ENCODE measurements around the gene METTL5.
"Not testable (repeated sequence)": the region's sequence is repeated elsewhere in the genome, so short reads cannot be mapped to it uniquely, and the experiment has no call there.

METTL5 gene

DNA sequence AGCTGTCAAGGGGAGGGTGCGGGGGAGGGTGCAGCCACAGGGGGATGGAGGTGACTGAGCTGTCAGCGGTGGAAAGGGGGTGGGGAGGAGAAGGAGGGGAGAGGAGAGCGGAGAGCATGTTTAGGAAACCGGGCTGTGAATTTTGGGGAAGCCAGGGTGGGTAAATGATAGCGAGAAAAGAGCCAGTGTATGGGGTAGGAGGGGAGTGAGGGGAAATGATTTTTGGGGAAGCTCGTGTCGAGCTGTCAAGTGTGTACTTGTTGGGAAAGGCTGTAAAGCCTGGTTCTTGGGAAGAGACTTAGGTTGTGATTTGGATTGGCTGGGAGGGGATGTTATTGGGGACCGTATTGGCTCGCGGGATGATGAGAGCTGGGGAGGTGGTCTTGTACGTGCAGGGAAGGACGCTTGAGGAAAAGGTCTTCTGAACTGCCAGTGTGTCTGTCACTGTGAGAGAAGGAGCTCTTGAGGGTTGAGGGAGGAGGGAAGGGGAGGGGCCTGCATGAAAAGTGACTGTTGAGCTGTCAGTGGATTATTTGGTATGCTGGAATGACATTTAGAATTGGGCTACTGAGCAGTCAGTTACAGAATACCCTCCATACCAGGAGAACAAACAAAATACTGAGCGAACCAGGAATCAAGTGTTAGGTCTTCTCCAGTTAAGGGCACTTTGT, 3.6 kb upstream of the METTL5 start:
- DNase-seq: no peak

DNA sequence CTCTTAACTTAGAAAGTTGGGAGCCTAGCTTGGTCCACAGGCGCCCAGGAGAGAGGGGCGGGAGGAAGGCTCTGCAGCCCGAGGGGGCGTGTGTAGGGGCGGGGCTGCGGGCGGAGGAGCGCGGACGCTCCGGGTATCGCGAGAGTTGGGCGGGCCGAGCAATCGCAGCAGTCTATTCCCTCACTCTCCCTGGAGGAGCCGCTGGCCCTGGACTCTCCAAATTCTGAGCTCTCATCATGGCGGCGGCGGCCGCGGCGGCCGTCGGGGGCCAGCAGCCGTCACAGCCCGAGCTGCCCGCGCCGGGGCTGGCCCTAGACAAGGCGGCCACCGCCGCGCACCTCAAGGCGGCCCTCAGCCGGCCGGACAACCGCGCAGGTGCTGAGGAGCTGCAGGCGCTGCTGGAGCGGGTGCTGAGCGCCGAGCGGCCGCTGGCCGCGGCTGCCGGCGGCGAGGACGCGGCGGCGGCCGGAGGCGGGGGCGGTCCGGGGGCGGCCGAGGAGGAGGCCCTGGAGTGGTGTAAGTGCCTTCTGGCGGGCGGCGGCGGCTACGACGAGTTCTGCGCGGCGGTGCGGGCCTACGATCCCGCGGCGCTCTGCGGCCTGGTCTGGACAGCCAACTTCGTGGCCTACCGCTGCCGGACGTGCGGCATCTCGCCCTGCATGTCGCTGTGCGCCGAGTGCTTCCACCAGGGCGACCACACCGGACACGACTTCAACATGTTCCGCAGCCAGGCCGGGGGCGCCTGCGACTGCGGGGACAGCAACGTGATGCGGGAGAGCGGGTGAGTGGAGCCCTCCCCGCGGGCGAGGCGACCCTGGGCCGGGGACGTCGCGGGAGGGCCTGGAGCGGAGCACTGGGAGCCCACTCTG, 2.8 kb upstream of the METTL5 start, which contains the start of gene UBR3:
Gene UBR3 (plus strand): TSS at position 183 of the 869 bp plus-strand sequence. CDS start 54 bp downstream, at position 237.
- DNase-seq: peak; percentile 81

DNA sequence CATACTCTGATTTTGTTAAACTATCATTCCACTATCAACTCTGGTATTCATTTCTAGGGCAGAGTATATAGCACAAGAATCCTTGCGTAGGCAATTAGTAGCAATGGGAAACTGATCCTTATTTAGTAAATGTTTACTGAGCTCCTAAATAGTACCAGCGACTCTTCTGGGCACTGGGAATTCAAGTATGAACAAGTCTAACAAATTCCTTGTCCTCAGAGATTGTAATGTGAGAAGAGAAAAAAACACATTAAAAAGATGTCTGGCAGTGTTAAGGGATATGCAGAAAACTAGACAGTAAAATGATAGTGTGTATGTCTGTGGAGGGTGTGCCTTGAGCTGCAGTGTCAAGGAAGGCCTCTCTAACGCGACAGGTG, 721 bp downstream of the METTL5 start:
- DNase-seq: no peak

DNA sequence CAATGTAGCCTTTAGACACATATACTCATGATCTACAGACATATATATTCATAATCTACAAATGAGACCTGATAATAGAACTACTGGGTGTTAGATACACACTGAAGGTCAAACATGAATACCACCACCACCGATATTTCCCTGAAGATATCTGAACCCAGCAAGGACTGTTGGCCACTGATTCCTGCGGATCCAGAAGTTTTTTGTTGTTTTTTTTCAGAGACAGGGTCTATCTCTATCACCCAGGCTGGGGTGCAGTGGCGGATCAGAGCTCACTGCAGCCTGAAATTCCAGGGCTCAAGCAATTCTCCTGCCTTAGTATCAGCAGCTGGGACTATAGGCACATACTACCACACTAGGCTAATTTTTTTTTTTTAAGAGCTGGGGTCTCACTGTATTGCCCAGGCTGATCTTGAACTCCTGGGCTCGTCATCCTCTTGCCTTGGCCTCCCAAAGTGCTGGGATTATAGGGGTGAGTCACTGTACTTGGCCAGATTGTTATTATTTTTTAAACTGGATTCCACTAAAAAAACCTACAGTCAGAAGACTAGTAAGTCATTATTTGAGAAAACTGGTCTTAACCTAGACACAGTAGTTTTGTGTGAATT, 1.8 kb downstream of the METTL5 start:
- DNase-seq: no peak

DNA sequence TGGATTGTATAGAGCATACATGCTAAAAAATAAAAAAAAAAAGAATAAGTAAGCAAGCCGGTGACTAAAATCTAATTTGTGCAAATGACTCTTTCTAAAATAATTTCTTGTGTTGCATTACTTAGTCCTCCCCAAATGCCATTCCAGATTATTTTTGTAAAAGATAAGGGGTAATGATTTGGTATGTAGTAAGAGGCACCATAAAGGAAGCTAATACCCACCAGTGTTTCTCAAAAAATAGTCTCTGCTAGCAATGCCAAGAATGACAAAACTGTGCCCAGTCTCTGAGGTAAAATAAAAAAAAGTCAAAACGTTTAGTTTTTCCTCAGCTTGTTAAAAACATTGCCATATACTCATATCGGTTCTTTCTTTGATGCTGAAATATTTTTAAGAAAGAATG, 2.7 kb downstream of the METTL5 start:
- DNase-seq: no peak

DNA sequence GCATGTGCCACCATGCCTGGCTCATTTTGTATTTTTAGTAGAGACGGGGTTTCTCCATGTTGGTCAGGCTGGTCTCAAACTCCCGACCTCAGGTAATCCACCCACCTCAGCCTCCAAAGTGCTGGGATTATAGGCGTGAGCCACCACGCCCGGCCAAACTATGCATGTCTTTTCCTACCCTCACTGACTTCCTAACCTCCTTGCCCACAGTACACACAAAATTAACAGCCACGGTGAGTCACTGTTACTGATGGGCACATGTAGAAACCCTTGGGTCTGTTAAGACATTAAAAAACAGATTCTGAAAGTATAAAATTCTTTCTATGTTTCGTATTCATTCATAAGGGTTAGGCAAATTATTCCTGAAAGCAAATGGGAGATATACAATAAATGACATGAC, 4.6 kb downstream of the METTL5 start:
- DNase-seq: peak; percentile 12

DNA sequence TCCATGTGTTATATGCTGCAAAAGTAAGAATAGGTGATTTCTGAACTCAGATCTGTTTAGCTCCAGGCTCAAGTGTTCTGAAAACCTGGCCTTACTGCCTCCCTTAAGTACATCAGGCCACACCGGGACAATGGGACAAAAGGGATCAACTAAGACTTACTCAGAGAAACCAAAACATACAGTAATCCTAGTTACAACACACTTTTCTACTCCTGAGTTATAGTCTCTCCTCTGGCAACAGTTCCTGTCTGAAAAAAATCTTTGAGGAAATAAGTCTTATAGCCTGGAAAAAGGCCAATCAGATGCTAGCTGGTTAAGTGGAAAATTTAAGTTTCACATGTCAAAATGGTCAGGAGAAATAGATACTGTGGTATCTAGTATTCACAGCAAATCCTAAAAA, 5.6 kb downstream of the METTL5 start:
- no peak for DNase-seq

DNA sequence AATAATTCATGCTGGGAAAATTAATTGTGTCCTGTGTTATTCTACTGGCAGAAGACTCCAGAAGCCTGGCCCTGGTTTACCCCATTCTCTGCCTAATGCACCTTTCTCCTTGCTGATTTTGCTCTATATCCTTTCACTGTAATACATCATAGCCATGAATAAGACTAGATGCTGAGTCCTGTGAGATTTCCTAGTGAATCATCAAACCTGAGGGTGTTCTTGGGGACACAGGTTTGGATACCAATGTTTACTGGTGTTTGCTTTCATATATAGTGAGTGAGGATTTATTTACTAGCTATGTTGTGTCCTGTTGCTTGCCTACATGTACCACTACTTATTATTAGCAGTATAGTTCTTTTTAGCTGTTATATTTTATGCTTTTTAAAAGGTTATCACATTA, 6.5 kb downstream of the METTL5 start:
- DNase-seq: no peak

DNA sequence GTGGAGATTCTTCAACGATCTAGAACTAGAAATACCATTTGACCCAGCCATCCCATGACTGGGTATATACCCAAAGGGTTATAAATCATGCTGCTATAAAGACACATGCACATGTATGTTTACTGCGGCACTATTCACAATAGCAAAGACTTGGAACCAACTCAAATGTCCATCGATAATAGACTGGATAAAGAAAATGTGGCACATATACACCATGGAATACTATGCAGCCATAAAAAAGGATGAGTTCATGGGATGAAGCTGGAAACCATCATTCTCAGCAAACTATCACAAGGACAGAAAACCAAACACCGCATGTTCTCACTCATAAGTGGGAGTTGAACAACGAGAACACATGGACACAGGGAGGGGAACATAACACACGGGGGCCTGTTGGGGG, 7.3 kb downstream of the METTL5 start:
- DNase-seq: not testable (repeated sequence)

DNA sequence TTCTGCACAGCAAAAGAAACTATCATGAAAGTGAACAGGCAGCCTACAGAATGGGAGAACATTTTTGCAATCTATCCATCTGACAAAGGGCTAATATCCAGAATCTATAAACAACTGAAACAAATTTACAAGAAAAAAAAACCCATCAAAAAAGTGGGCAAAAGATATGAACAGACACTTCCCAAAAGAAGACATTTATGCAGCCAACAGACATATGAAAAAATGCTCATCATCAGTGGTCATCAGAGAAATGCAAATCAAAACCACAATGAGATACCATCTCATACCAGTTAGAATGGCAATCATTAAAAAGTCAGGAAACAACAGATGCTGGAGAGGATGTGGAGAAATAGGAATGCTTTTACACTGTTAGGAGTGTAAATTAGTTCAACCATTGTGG, 7.7 kb downstream of the METTL5 start:
- DNase-seq: not testable (repeated sequence)

DNA sequence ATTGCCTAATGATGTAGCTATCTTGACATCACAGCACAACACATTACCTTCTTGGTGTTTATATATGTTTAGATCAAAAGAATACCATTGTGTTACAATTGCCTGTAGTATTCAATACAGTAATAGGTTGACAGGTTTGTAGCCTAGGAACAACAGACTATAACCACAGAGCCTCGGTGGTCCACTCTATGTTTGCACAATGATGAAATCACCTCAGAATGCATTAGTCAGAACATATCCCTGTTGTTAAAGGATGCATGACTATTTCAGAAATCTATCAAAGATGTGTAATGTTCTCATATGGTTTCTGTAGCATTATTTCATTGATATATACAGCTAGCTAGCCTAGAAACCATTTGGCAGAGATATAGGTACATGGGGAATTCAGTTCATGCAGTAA, 8.9 kb downstream of the METTL5 start:
- no peak for DNase-seq

DNA sequence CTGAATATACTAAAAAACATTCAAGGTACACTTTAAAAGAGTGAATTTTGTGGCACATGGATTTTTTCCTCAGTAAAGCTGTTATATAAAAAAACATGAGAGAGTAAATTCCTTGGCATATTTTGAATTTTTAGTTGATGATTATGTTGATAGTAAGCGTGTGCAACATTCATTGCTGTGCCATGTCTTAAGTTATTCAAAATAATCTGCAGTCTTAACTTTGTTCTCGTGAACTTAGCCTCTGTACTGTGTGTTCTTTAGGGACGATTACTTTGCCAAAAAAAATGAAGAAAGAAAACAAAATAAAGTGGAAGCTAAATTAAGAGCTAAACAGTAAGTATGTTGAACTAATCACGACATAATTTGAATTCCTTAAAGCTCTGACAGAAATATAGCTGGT, 16.5 kb downstream of the METTL5 start:
- no peak for DNase-seq

DNA sequence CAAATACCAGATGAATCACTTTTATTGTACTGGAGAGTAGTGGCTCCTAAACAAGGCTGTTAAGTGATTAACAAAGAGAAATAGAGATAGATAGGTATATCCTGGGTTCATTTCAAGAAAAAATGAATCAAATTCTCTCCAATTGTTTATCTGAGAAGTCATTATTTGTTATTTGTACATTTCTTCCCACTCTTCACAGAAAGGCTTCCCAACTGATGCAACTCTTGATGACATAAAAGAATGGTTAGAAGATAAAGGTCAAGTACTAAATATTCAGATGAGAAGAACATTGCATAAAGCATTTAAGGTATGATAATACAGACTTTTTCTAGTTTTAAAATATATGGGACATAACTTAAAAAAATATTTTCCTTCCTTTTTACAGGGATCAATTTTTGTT, 18.1 kb downstream of the METTL5 start:
- no peak for DNase-seq

DNA sequence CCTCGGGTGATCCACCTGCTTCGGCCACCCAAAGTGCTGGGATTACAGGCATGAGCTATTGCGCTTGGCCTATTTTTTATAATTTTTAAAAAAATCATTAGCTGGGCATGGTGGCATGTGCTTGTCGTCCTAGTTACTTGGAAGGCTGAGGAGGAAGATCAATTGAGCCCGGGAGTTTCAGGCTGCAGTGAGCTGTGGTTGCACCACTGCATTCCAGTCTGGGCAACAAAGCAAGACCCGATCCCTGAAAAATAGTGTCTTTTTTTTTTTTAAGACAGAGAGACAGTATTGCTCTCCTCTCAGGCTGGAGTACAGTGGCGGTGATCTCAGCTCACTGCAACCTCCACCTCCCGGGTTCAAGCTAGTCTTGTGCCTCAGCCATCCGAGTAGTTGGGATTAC, 21.2 kb downstream of the METTL5 start:
- DNase-seq: no peak

DNA sequence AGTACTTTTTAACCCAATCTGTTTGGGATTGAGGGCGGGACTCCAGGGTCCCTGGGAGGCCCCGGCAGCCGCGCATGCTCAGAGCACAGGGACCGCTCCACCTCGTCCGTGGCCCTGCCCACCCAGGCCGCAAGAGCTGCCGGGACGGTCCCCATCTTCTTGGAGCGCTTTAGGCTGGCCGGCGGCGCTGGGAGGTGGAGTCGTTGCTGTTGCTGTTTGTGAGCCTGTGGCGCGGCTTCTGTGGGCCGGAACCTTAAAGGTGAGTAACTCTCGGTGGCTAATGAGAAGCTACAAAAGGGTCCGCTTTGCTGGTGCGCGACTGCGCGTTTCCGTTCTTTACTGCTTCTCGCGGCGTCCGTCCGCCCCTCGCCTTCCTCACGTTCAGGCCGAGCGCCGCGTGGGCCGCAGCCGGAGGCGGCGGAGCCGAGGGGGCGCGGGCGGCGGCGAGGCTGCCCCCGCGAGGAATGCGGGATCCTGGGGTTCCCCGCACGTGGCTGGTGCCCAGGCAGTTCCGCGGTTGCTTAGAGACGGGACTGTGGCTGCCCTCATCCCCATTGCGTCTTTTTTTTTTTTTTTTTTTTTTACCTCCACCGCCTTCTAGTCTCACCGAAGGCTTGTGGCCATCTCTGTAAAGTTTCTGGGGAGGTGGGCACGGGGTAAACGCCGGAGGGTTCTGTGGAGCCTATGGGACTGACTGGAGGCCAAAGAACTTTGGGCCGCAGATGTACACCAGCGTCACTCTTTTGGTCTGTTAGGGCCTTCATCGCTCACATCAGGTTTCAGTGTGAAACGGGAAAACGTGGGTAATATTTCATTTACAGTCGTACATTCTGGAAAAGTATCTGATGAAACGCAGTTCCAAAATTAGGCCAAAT, 25.8 kb downstream of the METTL5 start, which contains the start of gene SSB:
Gene SSB (plus strand): TSS at position 154 of the 875 bp plus-strand sequence. CDS start 2,090 bp downstream, outside the sequence.
- peak; percentile 98 for DNase-seq

DNA sequence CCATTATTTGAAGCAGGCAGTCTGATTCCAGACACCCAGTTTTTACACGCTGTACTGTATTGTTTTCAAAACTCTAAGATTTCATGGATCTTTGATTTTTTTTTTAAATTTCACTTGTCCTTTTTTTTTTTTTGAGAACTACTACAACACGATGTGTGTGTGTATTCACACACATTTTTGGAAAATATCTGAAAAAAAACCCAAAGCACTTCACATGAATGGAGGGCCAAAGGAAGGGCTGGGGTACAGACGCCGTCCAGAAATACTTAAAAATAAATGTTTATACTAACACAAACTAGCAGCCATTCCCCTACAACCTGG, 26.3 kb downstream of the METTL5 start:
- DNase-seq: no peak

DNA sequence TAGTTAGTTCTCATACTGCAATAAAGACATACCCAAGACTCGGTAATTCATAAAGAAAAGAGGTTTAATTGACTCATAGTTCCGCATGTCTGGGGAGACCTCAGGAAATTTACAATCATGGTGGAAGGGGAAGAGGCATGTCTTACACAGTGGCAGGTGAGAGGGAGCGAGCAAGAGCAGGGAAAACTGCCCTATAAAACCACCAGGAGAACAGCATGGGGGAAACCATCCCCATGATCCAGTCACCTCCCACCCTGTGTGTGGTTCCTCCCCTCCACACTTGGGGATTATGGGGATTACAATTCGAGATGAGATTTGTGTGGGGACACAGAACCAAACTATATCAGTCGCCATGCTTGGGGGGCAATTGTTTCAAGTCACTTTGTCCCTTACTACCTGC, 27.1 kb downstream of the METTL5 start:
- DNase-seq: no peak

DNA sequence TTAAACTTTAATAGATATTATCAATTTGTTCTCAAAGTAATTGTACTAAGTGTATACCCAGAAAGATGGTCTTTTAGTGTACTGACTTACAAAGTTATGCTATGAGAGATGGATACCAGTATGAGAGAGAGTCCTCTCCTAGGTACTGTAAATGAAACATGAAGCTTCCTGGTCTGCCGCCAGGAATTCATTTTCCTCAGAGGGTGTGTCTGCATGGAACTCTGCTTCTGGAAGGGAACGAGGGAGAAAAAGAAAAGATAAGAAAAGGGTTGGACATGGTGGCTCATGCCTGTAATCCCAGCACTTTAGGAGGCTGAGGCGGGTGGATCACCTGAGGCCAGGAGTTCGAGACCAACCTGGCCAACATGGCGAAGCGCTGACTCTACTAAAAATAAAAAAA, 28.3 kb downstream of the METTL5 start:
- DNase-seq: no peak

DNA sequence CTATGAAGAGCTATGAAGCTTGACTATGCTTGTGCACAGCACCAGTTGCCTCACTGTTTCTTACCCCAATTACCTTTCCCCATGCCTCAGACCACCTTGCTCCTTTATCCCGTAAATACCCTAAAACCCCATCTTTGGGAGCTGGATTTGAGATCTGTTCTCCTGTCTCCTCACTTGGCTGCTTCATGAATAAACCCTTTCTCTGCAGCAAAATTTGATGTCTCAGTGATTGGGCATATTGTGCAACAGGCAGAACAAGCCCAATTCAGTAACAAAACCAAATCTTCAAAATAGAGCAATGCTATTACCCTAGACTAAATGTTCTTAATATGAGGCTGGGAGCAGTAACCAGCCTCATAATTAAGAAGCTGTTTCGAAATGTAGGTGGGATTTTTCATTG, 29.5 kb downstream of the METTL5 start:
- no peak for DNase-seq

DNA sequence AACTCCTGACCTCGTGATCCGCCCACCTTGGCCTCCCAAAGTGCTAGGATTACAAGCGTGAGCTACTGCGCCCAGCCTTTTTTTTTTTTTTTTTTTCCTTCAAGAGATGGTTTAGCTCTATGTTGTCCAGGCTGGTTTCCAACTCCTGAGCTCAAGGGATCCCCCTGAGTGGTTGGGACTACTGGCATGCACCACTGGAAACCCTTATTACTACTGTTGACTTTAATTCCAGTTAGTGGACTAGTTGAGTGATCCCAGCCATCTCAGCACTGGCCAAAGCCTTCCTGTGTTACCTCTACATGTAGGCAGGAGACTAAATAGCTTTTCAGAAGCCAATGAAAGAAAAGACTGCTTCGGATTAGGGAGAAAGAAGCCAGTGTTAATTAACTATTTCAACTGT, 34.1 kb downstream of the METTL5 start:
- no peak for DNase-seq

DNA sequence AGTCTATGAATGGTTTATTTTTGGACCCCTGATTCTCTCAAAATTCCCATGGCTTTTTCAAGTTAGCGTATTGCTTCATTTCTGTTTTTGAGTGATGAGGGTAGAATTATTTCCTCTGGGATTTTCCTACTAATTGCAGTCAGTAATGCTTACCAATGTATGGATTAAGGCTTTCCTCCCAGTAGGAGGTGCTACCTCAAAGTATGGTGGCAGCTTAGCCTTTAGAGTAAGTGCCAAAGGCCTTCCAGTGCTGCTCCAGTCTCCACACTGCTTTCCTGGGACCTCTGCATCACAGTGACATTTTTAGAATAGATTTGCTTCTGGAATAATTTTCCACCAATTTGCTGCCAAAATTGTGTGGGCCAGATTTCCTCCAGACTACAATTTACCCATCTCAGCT, 42.2 kb downstream of the METTL5 start:
- DNase-seq: no peak

DNA sequence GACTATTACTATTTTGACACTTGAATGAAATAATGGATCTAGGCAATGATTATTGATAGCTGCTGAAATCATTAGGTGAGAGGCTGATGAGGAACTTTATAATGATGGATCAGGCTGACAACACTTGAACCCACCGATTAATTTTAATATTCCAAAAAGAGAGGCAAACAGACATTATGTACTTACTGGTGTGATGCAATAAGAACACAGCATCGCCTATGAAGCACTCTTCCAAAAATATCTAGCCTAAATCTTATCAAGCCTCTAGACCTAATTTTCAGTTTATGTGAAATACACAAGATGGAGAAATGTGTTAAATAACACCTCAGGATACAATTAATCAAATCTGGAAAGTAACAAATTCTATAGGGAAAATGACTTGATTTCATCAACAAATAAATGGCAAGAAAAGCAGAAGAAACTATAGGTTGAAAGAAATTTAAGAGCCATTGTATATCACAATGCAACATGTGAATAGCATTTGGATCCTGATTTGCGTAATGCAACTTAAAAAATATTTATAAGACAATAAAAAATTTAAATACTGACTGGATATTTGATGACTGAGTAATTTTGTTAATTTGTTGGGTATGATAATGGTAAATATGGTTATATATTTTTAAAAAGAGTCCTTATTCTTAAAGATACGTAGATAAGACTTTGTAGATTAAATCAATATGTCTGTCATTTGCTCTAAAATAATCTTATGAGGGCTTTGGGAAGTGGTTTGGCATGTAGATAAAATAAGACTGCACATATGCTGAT, 43.3 kb downstream of the METTL5 start:
- DNase-seq: no peak

Measured in NK-92 treated with Interleukin-12 subunit alpha and Interleukin-12 subunit beta, amount 100 ng/mL, for 24 hours (cell line).